Measurements from ENCODE around the gene REELD1. TPM values are rescaled to one million over a fixed set of nuclear protein-coding genes. Genes with fewer than 3 reads are reported as not detected.

Gene REELD1
- total RNA-seq, 4 donors from 2014 or later = 0.33 to 0.83 TPM; not detected in 2

- intact Hi-C loops (cut with DNase I) = no loop called here
- Histone ChIP-seq H3K4me3 (no peak overlapping the region), H3K9me3 (no peaks in the 10 kb centered on the region), H3K27me3 (no peaks in the 10 kb centered on the region), H3K36me3 (no peaks in the 10 kb centered on the region), H3K27ac (replicated peaks in 1 of 4) (no peak overlapping the region), H3K4me1 (no peaks in the 10 kb centered on the region)
- 56% methylated on average over 8 of the region's 8 CpGs for WGBS
- peak; percentile 90 for DNase-seq (ENCODE audit: extremely low spot score)
- no peak for TF ChIP-seq POLR2A (IDR thresholded peaks at IDR 0.05; ENCODE audit: low read depth)
- TF ChIP-seq EP300 (IDR thresholded peaks at IDR 0.05) = no peak
- no peak for TF ChIP-seq POLR2AphosphoS5 (IDR thresholded peaks at IDR 0.05)
- no peak for TF ChIP-seq CTCF (IDR thresholded peaks at IDR 0.05)
These were observed 10.1 kb downstream of the REELD1 start for GRCh38 chr4:146224326-146224966.

- Histone ChIP-seq H3K4me3 (no peak overlapping the region), H3K9me3 (peaks cover 0 to 10% (median 4%) of the 10 kb centered on the region in 4 donors), H3K27ac (replicated peaks in 1 of 4) (no peak overlapping the region), H3K4me1 (no peaks in the 10 kb centered on the region), H3K36me3 (no peaks in the 10 kb centered on the region), H3K27me3 (no peaks in the 10 kb centered on the region)
- no peak for DNase-seq (ENCODE audit: extremely low spot score)
- no peak for TF ChIP-seq CTCF (IDR thresholded peaks at IDR 0.05)
- no peak for TF ChIP-seq EP300 (IDR thresholded peaks at IDR 0.05)
- TF ChIP-seq POLR2AphosphoS5 (IDR thresholded peaks at IDR 0.05) = no peak
- TF ChIP-seq POLR2A (IDR thresholded peaks at IDR 0.05; ENCODE audit: low read depth) = no peak
- intact Hi-C loops (cut with DNase I) = no loop called here
These were observed 15.1 kb downstream of the REELD1 start for GRCh38 chr4:146229406-146229805.

- H3K27ac ChIP-seq (replicated peaks in 1 of 4) = no peak overlapping the region
- TF ChIP-seq POLR2AphosphoS5 (IDR thresholded peaks at IDR 0.05) = no peak
- TF ChIP-seq CTCF (IDR thresholded peaks at IDR 0.05) = no peak
- TF ChIP-seq POLR2A (IDR thresholded peaks at IDR 0.05; ENCODE audit: low read depth) = no peak
- TF ChIP-seq EP300 (IDR thresholded peaks at IDR 0.05) = no peak
- no peak for DNase-seq (ENCODE audit: extremely low spot score)
- no peak overlapping the region for H3K4me3 ChIP-seq
- no peaks in the 10 kb centered on the region for H3K27me3 ChIP-seq
- H3K36me3 ChIP-seq = no peaks in the 10 kb centered on the region
- H3K9me3 ChIP-seq = peaks cover 0 to 10% (median 4%) of the 10 kb centered on the region in 4 donors
- H3K4me1 ChIP-seq = peaks cover 0 to 13% (median 11%) of the 10 kb centered on the region in 4 donors
- WGBS = 100% methylated on average over 1 of the region's 1 CpG
- intact Hi-C loops (cut with DNase I) = no loop called here
These were observed 17.9 kb downstream of the REELD1 start for GRCh38 chr4:146232131-146232722.

GRCh38 chr4:146235654-146236177, 21.4 kb downstream of the REELD1 start:
- 63% methylated on average over 7 of the region's 8 CpGs for WGBS
- peak; percentile 83 for DNase-seq (ENCODE audit: extremely low spot score)
- Histone ChIP-seq H3K4me1 (peaks cover 1 to 19% (median 11%) of the 10 kb centered on the region in 4 donors), H3K36me3 (no peaks in the 10 kb centered on the region), H3K4me3 (no peak overlapping the region), H3K27me3 (no peaks in the 10 kb centered on the region), H3K27ac (replicated peaks in 1 of 4) (peak overlapping the region in 1 of 4 donors; percentile 46), H3K9me3 (peaks cover 0 to 10% (median 4%) of the 10 kb centered on the region in 4 donors)
- intact Hi-C loops (cut with DNase I) = no loop called here
- TF ChIP-seq CTCF (IDR thresholded peaks at IDR 0.05) (no peak), EP300 (IDR thresholded peaks at IDR 0.05) (no peak), POLR2AphosphoS5 (IDR thresholded peaks at IDR 0.05) (no peak), POLR2A (IDR thresholded peaks at IDR 0.05; ENCODE audit: low read depth) (no peak)
